ENCODE data around the gene DIO1.
"Not testable (repeated sequence)": the region's sequence is repeated elsewhere in the genome, so short reads cannot be mapped to it uniquely, and the experiment has no call there.

The DIO1 gene

GRCh38 chr1:53893999-53894636 is at the start of gene DIO1:
Gene DIO1, plus strand, starts transcription at chr1:53894187. Its CDS starts 24 bp downstream, at chr1:53894211.
- DNase-seq: no peak

- no peak for DNase-seq
These were observed 46.0 kb upstream of the DIO1 start for GRCh38 chr1:53847980-53848379.

- DNase-seq: no peak
These were observed 43.8 kb upstream of the DIO1 start for GRCh38 chr1:53850082-53850673.

GRCh38 chr1:53851571-53852285 is 42.3 kb upstream of the DIO1 start:
- no peak for DNase-seq

GRCh38 chr1:53860967-53861411 is 33.0 kb upstream of the DIO1 start:
- DNase-seq: peak; percentile 22

GRCh38 chr1:53862507-53862906 is 31.5 kb upstream of the DIO1 start:
- DNase-seq: no peak

GRCh38 chr1:53868565-53868964 is 25.4 kb upstream of the DIO1 start:
- no peak for DNase-seq

- DNase-seq: no peak
These were observed 24.4 kb upstream of the DIO1 start for GRCh38 chr1:53869454-53870117.

GRCh38 chr1:53871221-53871620 is 22.8 kb upstream of the DIO1 start:
- DNase-seq: no peak

- DNase-seq: no peak
These were observed 22.1 kb upstream of the DIO1 start for GRCh38 chr1:53871773-53872484.

GRCh38 chr1:53875150-53875549 is 18.8 kb upstream of the DIO1 start:
- DNase-seq: not testable (repeated sequence)

GRCh38 chr1:53878492-53879105 is 15.4 kb upstream of the DIO1 start:
- DNase-seq: no peak

- not testable (repeated sequence) for DNase-seq
These were observed 12.1 kb upstream of the DIO1 start for GRCh38 chr1:53881853-53882252.

GRCh38 chr1:53883600-53883999 is 10.4 kb upstream of the DIO1 start:
- not testable (repeated sequence) for DNase-seq

- DNase-seq: no peak
These were observed 5.3 kb upstream of the DIO1 start for GRCh38 chr1:53888681-53889080.

GRCh38 chr1:53889304-53890298 is 4.4 kb upstream of the DIO1 start, which contains the start of gene YIPF1:
Gene YIPF1, minus strand, starts transcription at chr1:53889797. Its CDS starts 860 bp downstream, at chr1:53888937.
- DNase-seq: peak; percentile 83

GRCh38 chr1:53890522-53890941 is 3.5 kb upstream of the DIO1 start:
- no peak for DNase-seq

GRCh38 chr1:53891018-53891417 is 3.0 kb upstream of the DIO1 start:
- DNase-seq: no peak

GRCh38 chr1:53891678-53892077 is 2.3 kb upstream of the DIO1 start:
- no peak for DNase-seq

GRCh38 chr1:53892911-53893310 is 1.1 kb upstream of the DIO1 start:
- no peak for DNase-seq

- no peak for DNase-seq
These were observed 657 bp downstream of the DIO1 start for GRCh38 chr1:53894644-53895043.

Data from stimulated activated naive CD4-positive, alpha-beta T cell treated with Interleukin-2 at 50 U/mL for 16 hours (primary cell).